ENCODE measurements around the gene UBE2O.

GRCh38 chr17:76491271-76492122 lies 38.5 kb upstream of the UBE2O start:
- TF ChIP-seq, protein P1, sequence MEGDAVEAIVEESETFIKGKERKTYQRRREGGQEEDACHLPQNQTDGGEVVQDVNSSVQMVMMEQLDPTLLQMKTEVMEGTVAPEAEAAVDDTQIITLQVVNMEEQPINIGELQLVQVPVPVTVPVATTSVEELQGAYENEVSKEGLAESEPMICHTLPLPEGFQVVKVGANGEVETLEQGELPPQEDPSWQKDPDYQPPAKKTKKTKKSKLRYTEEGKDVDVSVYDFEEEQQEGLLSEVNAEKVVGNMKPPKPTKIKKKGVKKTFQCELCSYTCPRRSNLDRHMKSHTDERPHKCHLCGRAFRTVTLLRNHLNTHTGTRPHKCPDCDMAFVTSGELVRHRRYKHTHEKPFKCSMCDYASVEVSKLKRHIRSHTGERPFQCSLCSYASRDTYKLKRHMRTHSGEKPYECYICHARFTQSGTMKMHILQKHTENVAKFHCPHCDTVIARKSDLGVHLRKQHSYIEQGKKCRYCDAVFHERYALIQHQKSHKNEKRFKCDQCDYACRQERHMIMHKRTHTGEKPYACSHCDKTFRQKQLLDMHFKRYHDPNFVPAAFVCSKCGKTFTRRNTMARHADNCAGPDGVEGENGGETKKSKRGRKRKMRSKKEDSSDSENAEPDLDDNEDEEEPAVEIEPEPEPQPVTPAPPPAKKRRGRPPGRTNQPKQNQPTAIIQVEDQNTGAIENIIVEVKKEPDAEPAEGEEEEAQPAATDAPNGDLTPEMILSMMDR (conservative IDR thresholded peaks at IDR 0.05 in 1 of 2, IDR thresholded peaks at IDR 0.05 in 1 of 2; ENCODE audit: low read depth in 1 of 2, low read length in 2 of 2), result no peak
- TF ChIP-seq EZH2 (IDR thresholded peaks at IDR 0.05; ENCODE audit: low read length, missing control alignments), result no peak

Data from fibroblast of lung (primary cell).